Fibroblast of skin of back (primary cell): ENCODE data around the gene SH3RF2. TPM values are rescaled to one million over a fixed set of nuclear protein-coding genes. Genes with fewer than 3 reads are reported as not detected.
"Not testable (repeated sequence)": the region's sequence is repeated elsewhere in the genome, so short reads cannot be mapped to it uniquely, and the experiment has no call there.

Experiments used
- DNase-seq: peaks from one replicate; pipeline ENCODE4 v3.0.0-alpha.2; 2013
- polyA plus RNA-seq, 2 experiments: library from polyadenylated mRNA; unstranded; fragments of 120-200 nt; gene quantifications; one replicate each; pipeline ENCODE4 v1.2.1, GENCODE V29; 2013; ENCODE audit not compliant: insufficient read length in 2 of 2

Gene SH3RF2, protein sequence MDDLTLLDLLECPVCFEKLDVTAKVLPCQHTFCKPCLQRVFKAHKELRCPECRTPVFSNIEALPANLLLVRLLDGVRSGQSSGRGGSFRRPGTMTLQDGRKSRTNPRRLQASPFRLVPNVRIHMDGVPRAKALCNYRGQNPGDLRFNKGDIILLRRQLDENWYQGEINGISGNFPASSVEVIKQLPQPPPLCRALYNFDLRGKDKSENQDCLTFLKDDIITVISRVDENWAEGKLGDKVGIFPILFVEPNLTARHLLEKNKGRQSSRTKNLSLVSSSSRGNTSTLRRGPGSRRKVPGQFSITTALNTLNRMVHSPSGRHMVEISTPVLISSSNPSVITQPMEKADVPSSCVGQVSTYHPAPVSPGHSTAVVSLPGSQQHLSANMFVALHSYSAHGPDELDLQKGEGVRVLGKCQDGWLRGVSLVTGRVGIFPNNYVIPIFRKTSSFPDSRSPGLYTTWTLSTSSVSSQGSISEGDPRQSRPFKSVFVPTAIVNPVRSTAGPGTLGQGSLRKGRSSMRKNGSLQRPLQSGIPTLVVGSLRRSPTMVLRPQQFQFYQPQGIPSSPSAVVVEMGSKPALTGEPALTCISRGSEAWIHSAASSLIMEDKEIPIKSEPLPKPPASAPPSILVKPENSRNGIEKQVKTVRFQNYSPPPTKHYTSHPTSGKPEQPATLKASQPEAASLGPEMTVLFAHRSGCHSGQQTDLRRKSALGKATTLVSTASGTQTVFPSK
- polyA plus RNA-seq (2013, experiment 1 of 2; ENCODE audit: insufficient read length): 0.90 TPM
- polyA plus RNA-seq (2013, experiment 2 of 2; ENCODE audit: insufficient read length): 0.54 TPM

DNA sequence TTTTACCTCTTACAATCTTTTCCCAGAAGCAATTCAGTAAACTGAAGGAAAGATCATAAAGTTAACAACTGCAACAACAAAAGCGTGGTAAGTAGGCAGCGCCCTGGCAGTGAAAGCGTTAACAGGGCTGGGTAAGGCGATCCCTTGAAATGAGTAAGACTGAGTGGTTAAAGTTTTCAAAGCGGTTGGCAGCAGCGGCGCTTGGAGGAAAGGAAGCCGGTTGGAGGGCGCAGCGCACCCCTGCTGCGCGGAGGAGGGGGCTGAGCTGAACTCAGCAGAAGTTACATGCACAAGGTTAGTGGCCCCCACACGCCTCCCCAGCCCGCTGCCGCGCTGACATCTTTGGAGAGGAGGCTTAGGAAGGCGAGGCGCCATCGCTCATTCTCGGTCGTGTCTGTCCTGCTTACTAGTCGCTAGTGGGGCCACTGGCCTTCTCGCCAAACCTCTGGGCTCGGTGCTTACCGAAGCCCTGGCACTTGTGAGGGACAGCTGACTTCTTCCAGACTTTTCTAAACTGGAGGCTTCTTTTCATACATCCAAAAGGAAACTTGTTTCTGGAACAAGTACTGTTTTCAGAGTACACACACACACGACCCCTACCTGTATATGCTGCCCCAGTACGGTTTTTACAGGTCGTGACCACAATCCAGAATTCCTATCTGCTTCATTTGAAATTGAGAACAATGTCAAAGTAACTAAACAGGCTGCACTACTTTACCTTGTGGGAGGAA, at the start of gene SH3RF2:
Gene SH3RF2, plus strand, starts transcription at position 178 of the 731 bp plus-strand sequence. CDS start 1,351 bp downstream, outside the sequence.
- peak; percentile 87 for DNase-seq

DNA sequence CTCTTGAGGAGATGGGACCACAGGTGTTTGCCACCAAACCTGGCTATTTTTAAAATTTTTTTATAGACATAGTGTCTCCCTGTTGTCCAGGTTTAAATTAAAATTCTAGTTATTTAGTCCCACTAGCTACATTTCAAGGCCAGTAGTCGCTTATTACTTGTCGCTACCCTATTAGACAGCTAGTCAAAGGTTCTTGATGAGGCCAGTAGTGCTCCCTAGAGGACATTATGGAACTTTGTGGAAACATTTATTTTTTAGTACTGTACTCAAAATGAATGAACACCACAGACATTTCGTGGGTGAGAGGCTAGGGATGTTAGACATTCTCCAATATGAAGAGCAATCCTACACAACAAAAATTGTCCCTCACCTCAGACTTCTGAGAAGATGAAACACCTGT, 49.2 kb upstream of the SH3RF2 start:
- no peak for DNase-seq

DNA sequence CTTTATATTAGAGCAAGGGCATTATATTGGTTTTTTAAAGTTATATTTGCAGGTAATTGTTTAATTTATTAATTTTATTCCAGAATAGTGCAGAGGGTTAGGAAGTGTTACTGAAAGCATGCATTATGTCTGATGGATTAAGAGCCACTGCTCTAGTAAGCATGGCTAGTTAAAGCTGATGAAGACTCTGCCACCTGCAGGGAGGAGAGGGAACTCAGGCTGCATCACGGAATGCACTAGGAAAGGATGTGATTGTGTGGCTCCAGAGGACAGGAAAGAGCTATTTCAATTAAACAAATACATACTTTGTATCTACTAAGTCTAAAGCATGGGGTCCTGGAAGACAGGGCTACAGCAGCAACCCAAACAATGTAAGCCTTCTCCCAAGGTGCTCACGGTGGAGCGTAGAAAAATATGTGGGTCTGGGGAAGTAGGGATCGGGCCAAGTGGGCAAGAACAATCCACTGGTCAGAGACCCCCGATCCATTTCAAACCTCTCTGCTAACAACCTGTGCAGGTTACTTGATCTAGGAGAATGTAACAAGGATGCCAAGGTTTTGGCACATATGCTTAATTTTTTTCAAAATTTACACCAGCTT, 48.3 kb upstream of the SH3RF2 start:
- peak; percentile 51 for DNase-seq

DNA sequence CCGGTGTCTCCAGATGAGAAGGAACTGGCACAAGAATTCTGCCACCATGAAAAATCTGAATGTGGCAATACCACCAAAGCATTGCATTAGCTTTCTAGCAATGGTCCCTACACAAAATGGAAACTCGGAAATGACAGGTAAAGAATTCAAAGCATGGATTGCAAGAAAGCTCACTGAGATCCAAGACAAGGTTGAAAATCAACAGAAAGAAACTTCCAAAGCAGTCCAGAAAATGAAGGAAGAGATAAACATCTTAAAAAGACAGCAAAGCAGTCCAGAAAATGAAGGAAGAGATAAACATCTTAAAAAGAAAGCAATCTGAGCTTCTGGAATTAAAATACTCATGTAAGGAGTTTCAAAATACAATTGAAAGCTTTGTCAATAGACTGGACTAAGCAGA, 46.8 kb upstream of the SH3RF2 start:
- no peak for DNase-seq

DNA sequence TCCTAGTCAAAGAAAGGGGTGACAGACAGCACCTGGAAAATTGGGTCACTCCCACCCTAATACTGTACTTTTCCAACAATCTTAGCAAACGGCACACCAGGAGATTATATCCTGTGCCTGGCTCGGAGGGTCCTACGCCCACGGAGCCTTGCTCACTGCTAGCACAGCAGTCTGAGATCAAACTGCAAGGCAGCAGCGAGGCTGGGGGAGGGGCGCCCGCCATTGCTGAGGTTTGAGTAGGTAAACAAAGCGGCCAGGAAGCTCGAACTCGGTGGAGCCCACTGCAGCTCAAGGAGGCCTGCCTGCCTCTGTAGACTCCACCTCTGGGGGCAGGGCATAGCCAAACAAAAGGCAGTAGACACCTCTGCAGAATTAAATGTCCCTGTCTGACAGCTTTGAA, 45.0 kb upstream of the SH3RF2 start:
- DNase-seq: not testable (repeated sequence)

DNA sequence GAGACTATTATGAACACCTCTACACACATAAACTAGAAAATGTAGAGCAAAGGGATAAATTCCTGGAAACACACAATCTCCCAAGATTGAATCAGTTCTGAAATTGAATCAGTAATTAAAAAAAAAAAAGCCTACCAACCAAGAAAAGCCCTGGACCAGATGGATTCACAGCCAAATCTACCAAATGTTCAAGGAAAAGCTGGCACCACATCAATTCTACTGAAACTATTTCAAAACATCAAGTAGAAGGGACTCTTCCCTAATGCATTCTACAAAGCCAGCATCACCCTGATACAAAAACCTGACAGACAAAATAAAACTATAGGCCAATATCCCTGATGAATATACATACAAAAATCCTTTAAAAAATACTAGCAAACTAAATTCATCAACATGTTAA, 38.2 kb upstream of the SH3RF2 start:
- DNase-seq: no peak

DNA sequence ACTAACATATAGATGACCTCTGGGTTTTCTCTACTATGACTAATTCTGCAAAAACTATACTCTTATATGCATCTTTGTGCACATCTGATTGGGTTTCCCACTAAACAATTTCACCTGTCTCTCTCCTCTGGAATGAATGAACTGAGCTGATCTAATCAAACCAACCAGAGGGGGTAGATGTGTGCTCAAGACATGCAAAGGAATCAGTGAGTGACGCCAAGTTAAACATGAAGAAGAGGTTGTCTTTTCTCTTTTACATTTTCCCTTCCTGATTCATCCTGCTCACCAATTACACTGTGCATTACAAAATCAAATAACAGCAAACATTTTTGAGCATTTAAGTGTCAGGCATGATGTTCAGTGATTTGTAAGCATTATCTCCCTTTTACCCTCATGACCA, 34.0 kb upstream of the SH3RF2 start:
- peak; percentile 33 for DNase-seq

DNA sequence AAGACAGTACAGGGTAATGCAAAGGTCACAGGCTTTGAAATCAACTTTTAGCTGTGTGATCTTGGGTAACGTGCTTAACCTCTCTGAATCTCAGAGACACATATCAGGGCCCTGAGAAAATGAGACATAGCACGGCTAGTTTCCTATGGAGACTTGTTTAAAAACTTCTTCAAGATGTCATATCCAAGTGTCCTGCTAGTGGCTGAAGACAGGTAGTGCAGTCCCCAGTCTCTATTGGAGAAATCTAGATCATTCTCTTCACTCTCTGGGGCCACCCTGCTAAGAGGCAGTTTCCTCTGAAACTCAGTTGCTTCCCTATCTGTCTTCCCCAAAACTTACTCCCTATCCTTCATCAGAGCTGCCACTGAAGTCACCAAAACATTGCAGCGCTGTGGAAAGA, 33.3 kb upstream of the SH3RF2 start:
- DNase-seq: no peak

DNA sequence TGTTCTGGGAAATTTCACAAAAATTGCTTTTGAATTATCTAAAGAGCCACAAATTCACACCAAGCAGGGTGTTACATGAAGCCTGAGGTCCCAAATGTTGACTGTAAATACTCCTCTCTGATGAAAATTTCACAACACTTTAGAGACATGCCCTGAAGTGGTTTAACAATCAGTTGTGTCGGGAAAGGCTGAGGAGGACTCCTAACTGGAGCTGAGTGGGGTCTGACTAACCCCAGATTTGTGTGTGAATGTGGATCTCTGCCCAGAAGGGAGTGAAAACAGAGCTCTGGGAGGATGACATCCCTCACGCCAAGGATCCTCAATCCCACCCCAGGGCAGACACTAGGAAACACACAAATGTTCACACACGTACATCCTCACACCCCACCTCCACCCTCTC, 32.5 kb upstream of the SH3RF2 start:
- DNase-seq: peak; percentile 33

DNA sequence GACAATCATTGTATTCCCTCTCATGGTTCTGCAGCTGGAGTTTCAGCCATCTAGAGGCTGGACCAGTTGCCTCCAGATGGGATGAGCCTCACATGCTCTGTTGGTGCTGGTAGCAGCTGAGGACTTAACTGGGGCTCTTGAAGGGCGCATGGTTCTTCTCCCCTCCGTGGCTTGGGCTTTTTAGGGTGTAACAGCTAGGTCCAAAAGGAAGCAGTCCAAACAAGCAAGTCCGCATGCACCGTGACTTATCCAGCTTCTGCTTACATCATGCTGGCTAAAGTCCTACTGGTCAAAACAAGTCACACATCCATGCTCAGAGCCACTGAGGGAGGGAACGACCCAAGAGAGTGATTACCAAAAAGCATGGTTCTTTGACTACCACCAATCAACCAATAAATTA, 31.6 kb upstream of the SH3RF2 start:
- no peak for DNase-seq

DNA sequence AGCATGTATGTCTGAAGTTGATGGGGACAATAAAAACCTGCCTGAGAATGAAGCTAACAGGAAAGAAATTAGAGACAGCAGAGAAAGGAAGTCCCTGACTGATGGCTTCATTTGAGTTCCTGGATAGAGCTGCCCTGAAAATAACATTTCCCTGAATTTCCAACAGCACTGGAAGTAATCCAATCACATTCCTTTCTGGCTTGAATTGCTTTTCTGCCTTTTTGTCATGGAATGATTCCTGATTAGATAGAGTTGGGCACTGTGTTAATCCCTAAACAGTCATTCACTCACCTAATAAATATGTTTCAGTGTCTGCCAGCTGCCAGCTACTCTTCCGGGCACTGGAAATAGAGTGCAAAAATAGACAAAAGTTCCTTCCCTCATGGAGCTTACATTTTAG, 30.0 kb upstream of the SH3RF2 start:
- DNase-seq: peak; percentile 28

DNA sequence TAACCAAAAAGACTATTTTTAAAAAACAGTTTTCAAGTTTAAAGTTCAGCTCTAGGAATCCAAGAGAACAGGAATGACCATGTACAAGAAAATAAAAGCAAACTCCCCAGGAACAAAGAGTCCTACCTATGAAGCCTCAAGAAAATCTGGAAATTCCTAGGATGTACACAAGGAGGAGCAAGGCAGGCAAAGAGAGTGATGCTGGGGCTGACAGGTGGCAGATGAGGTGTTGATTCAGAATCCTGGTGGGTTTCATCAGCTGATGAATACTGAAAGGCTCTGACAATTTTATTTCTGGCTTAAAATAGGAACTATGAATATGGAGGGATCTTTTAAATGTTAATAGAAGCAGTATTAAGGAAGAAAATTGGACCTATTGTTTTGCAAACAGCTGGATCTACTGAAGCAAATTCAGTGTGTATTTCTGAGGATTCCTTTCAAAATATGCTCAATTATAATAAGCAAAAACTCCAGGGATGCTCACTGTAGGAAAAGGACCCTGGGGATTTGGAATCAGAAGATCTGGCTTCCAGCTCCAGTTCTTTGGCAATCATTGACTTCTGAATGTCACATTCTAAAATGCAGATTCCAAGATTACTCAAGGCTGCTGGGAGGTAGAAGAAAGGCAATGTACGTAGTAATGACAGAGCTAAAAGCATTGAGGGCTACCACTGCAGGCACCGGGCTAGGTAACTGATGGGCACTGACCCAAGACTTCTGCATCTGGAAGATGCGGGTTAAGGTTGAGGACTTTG, 28.0 kb upstream of the SH3RF2 start:
- no peak for DNase-seq

DNA sequence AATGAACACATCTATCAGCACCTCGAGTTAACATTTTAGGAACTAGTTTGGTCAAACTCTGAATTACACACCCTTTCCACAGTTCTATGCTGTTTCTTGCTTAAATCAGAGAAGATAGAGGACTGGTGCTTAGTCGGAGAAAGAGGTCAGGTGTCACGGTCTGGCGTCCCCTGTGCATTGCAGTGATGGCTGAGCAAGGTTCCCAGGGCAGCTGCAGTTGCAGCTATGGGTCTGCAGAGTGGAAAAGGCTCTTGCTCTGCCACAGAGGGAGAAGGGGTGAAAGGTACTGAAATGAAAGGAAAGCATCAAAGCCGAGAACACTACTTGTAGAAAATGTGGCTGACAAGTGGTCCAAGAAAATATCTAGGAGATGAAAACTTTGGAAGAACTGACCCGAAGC, 25.2 kb upstream of the SH3RF2 start:
- no peak for DNase-seq

DNA sequence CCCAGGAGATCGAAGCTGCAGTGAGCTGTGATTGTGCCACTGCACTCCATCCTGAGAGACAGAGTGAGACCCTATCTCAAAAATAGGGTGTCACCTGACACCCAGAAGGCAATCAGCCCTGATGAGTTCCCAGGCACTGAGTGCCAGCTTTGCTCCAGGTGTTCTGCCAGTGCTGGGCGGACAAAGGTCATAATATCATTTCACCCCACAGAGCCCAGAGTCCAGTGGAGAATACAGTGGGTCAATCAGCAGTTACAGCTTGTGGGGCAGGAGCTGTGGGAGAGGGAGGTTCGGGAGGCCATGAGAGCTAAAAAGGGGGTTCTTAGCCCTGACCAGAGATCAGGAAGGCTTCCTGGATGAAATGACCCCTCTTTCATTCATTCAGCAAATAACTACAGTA, 24.4 kb upstream of the SH3RF2 start:
- no peak for DNase-seq

DNA sequence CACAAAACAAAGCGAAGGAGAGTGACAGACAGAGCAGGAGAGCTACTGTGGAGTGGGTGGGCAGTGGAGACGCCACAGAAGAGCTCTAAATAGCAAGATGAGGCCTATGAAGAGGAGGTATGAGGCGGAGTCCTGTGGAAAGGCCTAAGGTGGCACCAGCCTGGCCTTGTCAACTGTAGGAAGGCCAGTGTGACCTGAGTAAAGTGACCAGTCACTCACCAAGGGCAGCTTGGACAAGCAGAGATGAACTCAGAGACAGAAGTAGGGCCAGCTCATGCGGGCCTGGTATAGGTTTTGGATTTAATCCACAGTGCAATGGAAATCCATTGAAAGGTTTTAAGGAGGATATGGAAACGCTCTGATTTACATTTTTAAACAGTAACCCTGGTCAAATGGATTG, 23.8 kb upstream of the SH3RF2 start:
- DNase-seq: no peak

DNA sequence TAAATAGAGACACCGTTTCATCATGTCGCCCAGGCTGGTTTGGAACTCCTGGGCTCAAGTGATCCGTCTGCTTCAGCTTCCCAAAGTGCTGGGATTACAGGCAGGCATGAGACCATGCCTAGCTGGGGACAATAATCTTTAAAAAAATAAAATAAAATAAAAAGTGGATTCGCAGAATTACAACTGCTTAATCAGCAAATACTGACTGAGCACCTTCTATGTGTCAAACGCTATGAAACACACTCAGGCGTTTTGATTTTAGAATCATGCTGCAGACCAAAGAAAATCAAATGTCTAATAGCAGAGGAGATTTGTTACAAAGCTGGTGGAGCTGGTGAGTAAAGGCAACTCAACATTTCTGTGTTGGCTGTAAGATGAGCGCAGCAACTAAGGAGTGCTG, 22.7 kb upstream of the SH3RF2 start:
- DNase-seq: no peak

DNA sequence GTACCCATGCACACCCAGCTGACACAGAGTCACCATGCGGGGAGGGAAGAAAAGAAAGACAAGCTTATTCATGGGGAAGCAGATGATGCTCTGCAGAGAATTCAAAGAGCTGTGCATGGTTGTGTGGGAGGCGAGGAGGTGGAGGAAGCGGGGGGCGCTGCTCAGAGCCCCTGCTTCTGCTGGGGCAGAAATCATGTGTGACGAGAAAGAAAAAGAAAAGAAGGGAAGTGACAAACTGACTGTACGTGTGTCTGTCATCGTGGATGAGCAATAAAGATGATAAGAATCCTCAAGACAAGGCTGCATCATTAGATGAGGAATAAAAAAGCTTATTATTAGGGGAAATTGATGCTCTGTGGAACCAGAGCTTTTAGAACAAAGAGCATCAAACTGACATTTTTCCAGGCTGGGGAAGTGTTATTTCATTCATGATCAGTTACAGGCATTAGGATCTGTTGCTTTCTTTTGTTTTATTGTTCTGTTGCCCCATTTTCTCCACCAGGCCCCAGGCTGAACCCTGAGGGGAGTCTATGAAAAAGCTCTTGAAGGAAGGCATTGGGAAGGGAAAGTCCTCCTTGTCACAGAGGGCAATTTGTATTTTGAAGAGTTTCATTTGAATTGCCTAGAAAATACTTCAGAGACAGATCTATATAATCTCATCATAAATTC, 20.3 kb upstream of the SH3RF2 start:
- no peak for DNase-seq

DNA sequence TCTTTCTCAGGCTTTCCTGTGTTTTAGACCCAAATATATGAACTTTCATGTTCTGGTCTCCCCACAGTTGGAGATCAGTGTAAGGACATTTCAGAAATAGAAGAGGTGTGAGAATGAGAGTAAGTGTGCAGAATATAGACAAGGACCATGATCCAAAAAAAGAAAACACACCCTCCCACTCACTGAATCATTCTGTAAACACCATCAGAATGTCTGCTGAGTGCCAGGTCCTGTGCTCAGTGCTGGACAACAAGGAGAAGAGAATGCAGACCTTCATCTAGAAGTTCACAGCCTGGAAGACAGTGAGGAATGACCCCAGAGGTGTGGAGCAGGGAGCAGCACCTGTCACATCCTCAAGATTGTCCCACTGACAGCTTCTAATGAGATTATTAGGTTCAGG, 19.1 kb upstream of the SH3RF2 start:
- DNase-seq: no peak

DNA sequence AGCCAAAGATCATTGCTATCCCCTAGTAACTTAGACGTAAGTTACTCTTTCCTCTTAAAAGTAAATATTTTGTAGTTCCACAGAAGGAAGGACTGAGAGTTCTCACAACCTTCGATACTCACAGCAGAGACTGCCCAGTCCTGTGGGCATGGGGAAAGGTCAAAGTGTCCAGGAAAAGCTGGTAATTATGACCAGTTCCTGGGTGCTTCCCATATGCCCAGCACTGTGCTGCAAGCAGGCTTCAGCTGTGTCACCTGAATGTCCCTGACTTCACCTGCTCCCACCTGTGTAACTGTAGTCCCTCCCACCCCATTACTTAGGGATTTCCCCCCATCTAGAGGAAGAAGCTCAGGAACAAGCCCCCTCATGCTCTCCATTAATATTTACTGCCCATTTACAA, 18.0 kb upstream of the SH3RF2 start:
- no peak for DNase-seq

DNA sequence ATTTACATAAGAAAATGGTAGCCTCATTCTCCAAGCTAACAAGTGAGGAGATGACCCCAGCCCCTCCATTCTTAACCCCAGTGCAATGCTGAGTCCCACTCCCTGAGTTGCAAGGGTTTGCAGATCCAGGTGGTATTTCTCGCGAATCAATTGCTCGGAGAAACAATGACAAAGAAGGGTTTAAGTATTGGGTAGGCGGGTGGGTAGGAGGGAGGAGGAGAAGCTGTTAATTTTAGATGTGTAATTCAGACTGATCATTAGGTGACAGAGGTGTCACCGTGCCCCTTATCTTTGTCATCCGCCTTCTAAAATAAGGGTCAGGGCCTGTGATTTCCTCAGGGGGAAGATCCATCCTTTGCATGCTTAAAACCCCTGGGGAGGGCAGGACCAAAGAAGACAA, 17.0 kb upstream of the SH3RF2 start:
- DNase-seq: no peak

DNA sequence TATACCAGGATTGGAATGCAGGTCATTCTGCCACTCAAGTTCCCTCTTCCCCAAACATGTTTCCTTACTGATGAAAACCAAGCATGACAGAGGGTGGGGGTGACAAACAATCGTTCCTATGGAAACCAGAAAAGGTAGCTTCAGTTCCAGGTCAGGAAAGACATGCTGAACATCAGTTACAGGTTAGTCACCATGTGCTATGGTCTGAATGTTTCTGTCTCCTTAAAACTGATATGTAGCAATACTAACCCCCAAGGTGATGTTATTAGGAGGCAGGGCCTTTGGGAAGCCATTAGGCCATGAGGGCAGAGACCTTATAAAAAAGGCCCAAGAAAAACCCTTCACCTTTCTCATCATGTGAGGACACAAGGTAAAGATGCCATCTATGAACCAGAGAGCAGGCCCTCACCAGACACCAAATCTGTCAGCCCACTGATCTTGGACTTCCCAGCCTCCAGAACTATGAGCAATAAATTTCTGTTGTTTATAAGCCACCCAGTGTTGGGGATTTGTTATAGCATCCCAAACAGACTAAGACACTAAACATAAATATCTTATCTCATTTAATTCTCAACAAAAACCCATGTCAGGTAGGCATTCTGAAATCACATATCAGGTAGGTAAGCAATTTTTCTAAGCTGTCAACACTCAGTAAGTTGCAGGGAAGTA, 15.7 kb upstream of the SH3RF2 start:
- DNase-seq: no peak
